Erythroblast (primary cell): ENCODE measurements around the gene SIRT2.

Experiments used
- GATA1 ChIP-seq: IDR thresholded peaks from 2 replicates; pipeline ENCODE4 v1.6.1; 2011; ENCODE audit warnings: low read depth, mild to moderate bottlenecking, control low read depth, low read length, moderate library complexity
- POLR2A ChIP-seq: IDR thresholded peaks from 2 replicates; pipeline ENCODE4 v1.6.1; 2011; ENCODE audit warnings: mild to moderate bottlenecking, low read length

DNA sequence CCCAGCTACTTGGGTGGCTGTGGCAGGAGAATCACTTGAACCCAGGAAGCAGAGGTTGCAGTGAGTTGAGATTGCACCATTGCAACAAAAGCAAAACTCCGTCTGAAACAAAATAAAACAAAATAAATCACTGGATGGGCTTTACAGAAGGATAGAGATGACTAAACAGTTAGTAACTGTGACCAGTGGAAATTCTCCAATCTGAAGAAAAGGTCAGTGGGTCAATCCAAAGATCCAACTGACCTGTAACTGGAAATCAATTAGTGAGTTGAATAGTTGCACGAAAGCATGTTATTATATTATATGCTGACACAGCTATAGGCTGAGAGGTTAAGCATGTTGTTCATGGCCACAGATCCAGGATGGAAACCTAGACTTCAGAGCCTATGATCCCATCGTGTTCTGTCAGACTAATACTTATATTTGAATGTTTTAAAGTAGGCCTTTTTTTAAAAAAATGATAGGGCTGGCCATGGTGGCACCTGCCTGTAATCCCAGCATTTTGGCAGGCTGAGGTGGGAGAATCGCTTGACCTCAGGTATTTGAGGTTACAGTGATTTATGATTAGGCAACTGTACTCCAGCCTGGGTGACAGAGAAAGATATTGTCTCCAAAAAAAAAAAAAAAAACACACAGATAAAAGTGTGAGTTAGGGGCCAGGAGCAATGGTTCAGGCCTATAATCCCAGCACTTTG is 69.2 kb downstream of the SIRT2 start:
- TF ChIP-seq POLR2A (no peak), GATA1 (no peak)
